ENCODE results near the gene GNB3.

Gene GNB3

GRCh38 chr12:6839482-6840201 is 1.1 kb upstream of the GNB3 start:
- DNase-seq = no peak

- DNase-seq = no peak
Measured at GRCh38 chr12:6840330-6840729, 395 bp upstream of the GNB3 start.

- no peak for DNase-seq
Measured at GRCh38 chr12:6842075-6842474, 1.4 kb downstream of the GNB3 start.

- no peak for DNase-seq
Measured at GRCh38 chr12:6843118-6843902, 2.6 kb downstream of the GNB3 start.

- DNase-seq = no peak
Measured at GRCh38 chr12:6845395-6845794, 4.7 kb downstream of the GNB3 start.

- no peak for DNase-seq
Measured at GRCh38 chr12:6846316-6846869, 5.7 kb downstream of the GNB3 start.

- DNase-seq = no peak
Measured at GRCh38 chr12:6847676-6848075, 7.0 kb downstream of the GNB3 start.

- no peak for DNase-seq
Measured at GRCh38 chr12:6849427-6849826, 8.7 kb downstream of the GNB3 start.

GRCh38 chr12:6849976-6850560 is 9.3 kb downstream of the GNB3 start:
- no peak for DNase-seq

GRCh38 chr12:6850796-6851152 is 10.0 kb downstream of the GNB3 start:
- DNase-seq = no peak

GRCh38 chr12:6851153-6851920 is 10.6 kb downstream of the GNB3 start, which contains the start of gene CDCA3:
TSS of gene CDCA3 (minus strand) at chr12:6851286. CDS start at chr12:6850952, 334 bp downstream.
- peak; percentile 86 for DNase-seq

- peak; percentile 94 for DNase-seq
Measured at GRCh38 chr12:6851921-6852650, 11.4 kb downstream of the GNB3 start, which contains the start of gene USP5. TSS of gene USP5 (plus strand) at chr12:6852150. CDS start at chr12:6852180, 30 bp downstream.

GRCh38 chr12:6852651-6853354 is 12.1 kb downstream of the GNB3 start:
- DNase-seq = peak; percentile 39

- no peak for DNase-seq
Measured at GRCh38 chr12:6853626-6854025, 12.9 kb downstream of the GNB3 start.

- DNase-seq = no peak
Measured at GRCh38 chr12:6854036-6854435, 13.3 kb downstream of the GNB3 start.

- DNase-seq = no peak
Measured at GRCh38 chr12:6855322-6855721, 14.6 kb downstream of the GNB3 start.

- DNase-seq = no peak
Measured at GRCh38 chr12:6858799-6859198, 18.1 kb downstream of the GNB3 start.

GRCh38 chr12:6860116-6860515 is 19.4 kb downstream of the GNB3 start:
- no peak for DNase-seq

GRCh38 chr12:6860942-6861341 is 20.2 kb downstream of the GNB3 start:
- DNase-seq = no peak

GRCh38 chr12:6861391-6861790 is 20.7 kb downstream of the GNB3 start:
- no peak for DNase-seq

- DNase-seq = no peak
Measured at GRCh38 chr12:6863033-6863432, 22.3 kb downstream of the GNB3 start.

All from T-helper 9 cell (primary cell).